Ishikawa (cell line): Measurements from ENCODE around the gene CST8.

Experiments used
- CEBPB ChIP-seq: IDR thresholded peaks from 2 replicates; pipeline ENCODE4 v1.6.1; 2012
- CREB1 ChIP-seq: IDR thresholded peaks from 2 replicates; pipeline ENCODE4 v1.6.1; 2012; ENCODE audit warnings: low read depth
- EGR1 ChIP-seq: IDR thresholded peaks from 2 replicates; pipeline ENCODE4 v1.6.1; 2012
- EP300 ChIP-seq: IDR thresholded peaks from 2 replicates; pipeline ENCODE4 v1.6.1; 2012; ENCODE audit warnings: borderline replicate concordance
- FOXM1 ChIP-seq: IDR thresholded peaks from 2 replicates; pipeline ENCODE4 v1.6.1; 2012; ENCODE audit warnings: low read depth, borderline replicate concordance
- NFIC ChIP-seq: IDR thresholded peaks from 2 replicates; pipeline ENCODE4 v1.6.1; 2012
- RAD21 ChIP-seq: IDR thresholded peaks from 2 replicates; pipeline ENCODE4 v1.6.1; 2012; ENCODE audit warnings: low read depth
- TAF1 ChIP-seq: IDR thresholded peaks from 2 replicates; pipeline ENCODE4 v1.6.1; 2012; ENCODE audit warnings: low read depth, mild to moderate bottlenecking
- TCF12 ChIP-seq: IDR thresholded peaks from 2 replicates; pipeline ENCODE4 v1.6.1; 2012; ENCODE audit warnings: low read depth
- TEAD4 ChIP-seq: IDR thresholded peaks from 2 replicates; pipeline ENCODE4 v1.6.1; 2012
- YY1 ChIP-seq: IDR thresholded peaks from 2 replicates; pipeline ENCODE4 v1.6.1; 2012; ENCODE audit warnings: low read depth
- ZBTB7A ChIP-seq: IDR thresholded peaks from 2 replicates; pipeline ENCODE4 v1.6.1; 2012; ENCODE audit warnings: low read depth
- TF ChIP-seq, protein P1 (sequence below): IDR thresholded peaks from 2 replicates; pipeline ENCODE4 v1.6.1; 2012; ENCODE audit warnings: low read depth, mild to moderate bottlenecking
- TF ChIP-seq, protein P2 (sequence below): IDR thresholded peaks from 2 replicates; pipeline ENCODE4 v1.6.1; 2012
- TF ChIP-seq, protein P3 (sequence below): IDR thresholded peaks from 2 replicates; pipeline ENCODE4 v1.6.1; 2012

Gene CST8

DNA sequence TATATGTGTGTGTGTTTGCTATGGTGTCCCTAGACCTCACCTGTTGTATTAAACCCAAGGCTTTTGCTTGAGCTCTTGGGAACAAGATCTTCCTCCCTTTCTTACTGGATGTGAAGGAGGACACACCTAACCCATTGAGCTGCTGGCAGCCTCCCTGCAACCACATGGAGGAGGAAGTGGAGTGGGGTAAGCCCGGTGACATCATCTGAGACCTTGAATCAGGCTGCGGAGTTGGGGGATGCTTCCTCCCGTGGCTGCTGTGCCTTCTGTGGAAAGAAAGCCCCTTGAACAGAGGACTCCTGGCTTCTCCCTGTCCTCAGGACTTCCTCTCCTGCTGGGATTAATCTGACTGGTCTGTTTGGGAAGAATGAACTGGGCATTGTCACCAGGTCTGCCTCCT lies 41.5 kb upstream of the CST8 start:
- TF ChIP-seq TAF1 (no peak), ZBTB7A (no peak), EP300 (no peak), TEAD4 (no peak), FOXM1 (no peak), CEBPB (no peak), EGR1 (no peak), CREB1 (no peak), TCF12 (no peak), YY1 (no peak), NFIC (no peak), RAD21 (no peak)
- TF ChIP-seq, protein P1, sequence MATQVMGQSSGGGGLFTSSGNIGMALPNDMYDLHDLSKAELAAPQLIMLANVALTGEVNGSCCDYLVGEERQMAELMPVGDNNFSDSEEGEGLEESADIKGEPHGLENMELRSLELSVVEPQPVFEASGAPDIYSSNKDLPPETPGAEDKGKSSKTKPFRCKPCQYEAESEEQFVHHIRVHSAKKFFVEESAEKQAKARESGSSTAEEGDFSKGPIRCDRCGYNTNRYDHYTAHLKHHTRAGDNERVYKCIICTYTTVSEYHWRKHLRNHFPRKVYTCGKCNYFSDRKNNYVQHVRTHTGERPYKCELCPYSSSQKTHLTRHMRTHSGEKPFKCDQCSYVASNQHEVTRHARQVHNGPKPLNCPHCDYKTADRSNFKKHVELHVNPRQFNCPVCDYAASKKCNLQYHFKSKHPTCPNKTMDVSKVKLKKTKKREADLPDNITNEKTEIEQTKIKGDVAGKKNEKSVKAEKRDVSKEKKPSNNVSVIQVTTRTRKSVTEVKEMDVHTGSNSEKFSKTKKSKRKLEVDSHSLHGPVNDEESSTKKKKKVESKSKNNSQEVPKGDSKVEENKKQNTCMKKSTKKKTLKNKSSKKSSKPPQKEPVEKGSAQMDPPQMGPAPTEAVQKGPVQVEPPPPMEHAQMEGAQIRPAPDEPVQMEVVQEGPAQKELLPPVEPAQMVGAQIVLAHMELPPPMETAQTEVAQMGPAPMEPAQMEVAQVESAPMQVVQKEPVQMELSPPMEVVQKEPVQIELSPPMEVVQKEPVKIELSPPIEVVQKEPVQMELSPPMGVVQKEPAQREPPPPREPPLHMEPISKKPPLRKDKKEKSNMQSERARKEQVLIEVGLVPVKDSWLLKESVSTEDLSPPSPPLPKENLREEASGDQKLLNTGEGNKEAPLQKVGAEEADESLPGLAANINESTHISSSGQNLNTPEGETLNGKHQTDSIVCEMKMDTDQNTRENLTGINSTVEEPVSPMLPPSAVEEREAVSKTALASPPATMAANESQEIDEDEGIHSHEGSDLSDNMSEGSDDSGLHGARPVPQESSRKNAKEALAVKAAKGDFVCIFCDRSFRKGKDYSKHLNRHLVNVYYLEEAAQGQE = no peak
- TF ChIP-seq, protein P2, sequence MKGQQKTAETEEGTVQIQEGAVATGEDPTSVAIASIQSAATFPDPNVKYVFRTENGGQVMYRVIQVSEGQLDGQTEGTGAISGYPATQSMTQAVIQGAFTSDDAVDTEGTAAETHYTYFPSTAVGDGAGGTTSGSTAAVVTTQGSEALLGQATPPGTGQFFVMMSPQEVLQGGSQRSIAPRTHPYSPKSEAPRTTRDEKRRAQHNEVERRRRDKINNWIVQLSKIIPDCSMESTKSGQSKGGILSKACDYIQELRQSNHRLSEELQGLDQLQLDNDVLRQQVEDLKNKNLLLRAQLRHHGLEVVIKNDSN = no peak
- TF ChIP-seq, protein P3, sequence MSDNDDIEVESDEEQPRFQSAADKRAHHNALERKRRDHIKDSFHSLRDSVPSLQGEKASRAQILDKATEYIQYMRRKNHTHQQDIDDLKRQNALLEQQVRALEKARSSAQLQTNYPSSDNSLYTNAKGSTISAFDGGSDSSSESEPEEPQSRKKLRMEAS = no peak

DNA sequence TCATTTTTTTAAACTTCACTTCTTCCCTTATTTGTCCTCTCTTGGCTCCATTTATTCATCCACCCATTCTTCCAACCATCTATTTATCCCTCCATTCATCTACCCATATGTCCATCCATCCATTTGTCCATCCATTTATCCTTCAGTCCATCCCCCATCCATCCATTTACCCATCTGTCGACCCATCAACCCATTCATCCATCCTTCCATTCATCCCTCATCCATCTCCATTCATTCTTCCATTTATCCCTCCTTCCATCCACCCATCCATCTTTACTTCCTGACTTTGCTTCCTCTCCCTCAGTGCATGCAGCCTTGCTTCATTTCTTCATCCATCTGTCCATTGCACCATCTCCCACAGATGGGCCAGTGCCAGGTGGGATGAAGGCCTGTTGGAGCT lies 40.0 kb upstream of the CST8 start:
- TF ChIP-seq, protein P3 = no peak
- no peak for TF ChIP-seq TEAD4
- TF ChIP-seq TAF1 = no peak
- no peak for TF ChIP-seq FOXM1
- TF ChIP-seq CREB1 = no peak
- TF ChIP-seq, protein P1 = no peak
- no peak for TF ChIP-seq EP300
- no peak for TF ChIP-seq TCF12
- no peak for TF ChIP-seq EGR1
- no peak for TF ChIP-seq NFIC
- no peak for TF ChIP-seq CEBPB
- TF ChIP-seq YY1 = no peak
- TF ChIP-seq RAD21 = no peak
- TF ChIP-seq, protein P2 = no peak
- TF ChIP-seq ZBTB7A = no peak

DNA sequence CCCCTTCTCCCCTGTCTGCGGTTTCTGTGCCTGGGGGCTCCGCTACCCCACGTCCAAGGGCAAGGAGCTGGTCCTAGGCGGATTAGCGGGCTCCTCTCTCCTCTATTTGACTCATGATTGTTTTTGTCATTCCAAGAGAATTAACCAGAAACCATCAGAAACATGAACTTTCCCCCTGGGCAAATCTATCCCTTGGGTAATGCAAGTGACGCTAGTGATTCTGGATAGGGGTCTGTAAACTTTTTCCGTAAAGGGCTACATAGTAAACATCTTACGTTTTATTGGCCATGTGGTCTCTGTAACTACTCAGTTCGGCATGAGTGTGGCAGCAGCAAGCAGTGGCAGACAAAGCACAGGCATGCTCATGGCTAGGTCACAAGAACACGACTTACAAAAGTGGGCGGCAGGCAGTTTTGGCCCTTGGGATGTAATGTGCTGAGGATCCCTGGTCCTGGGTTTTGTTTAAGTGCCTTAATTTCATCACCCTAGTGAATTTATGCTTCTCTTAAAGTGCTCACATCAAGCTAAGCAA lies 38.9 kb upstream of the CST8 start:
- TF ChIP-seq, protein P2 = no peak
- TF ChIP-seq, protein P3 = no peak
- no peak for TF ChIP-seq RAD21

DNA sequence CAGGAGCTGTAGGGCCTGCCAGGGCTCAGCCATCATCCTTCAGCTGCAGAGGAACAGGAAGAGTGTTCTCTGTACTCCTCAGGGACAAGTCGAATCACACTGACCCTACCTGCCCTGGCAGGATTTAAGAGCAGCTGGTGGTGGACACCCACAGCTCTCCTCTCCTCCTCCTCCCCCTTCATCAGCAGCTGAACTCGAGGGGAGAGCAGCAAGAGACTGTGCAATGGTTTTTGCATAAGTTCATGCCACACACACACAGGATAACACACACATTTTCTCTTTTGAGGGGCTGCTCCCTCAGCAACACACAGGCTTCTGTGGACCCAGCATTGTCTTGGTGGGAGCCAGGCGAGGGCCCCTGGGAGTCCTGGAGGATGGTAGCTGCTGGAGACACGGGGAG lies 38.1 kb upstream of the CST8 start, which contains the start of gene CST11:
Gene CST11 (minus strand): TSS at position 101 of the 400 bp plus-strand sequence. CDS start 65 bp downstream, at position 36.
- TF ChIP-seq FOXM1 (no peak), CREB1 (no peak), RAD21 (no peak), NFIC (no peak), EGR1 (no peak), TEAD4 (no peak), YY1 (no peak), CEBPB (no peak), TAF1 (no peak)
- TF ChIP-seq, protein P2 = no peak
